Stimulated activated CD8-positive, alpha-beta memory T cell treated with anti-CD3 and anti-CD28 coated beads, Interleukin-2, amount 100 ng/mL, for 1 hour (primary cell): Measurements from ENCODE around the gene TTLL5.
A peak's percentile ranks its signal among the peaks of the same experiment; 100 is the strongest.
"Not testable (repeated sequence)": the region's sequence is repeated elsewhere in the genome, so short reads cannot be mapped to it uniquely, and the experiment has no call there.

ENCODE experiments used
- DNase-seq, 2 donors: peaks; one replicate each; pipeline ENCODE4 v3.0.0-alpha.2; 2020; ENCODE audit warnings: low read depth in 2 of 2

Gene TTLL5

GRCh38 chr14:75650253-75651058, 10.6 kb upstream of the TTLL5 start:
- no peak for DNase-seq

DNA sequence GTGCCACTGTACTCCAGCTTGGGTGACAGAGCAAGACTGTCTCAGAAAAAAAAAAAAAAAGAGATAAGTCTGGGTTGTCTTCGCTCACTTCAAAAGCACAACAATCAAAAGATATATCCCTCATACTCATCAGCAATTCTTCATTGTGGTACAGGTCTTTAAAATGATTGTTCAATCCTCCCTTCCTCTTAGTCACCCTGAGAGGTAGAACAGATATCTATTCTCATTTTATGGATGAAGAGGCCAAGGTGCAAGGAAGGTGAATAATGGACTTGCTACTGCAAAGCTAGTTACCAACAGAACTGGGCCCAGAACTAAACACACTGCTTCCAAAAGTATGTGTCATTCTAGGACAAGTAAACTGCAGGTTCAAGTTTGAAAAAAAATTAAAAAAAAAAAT, 7.5 kb upstream of the TTLL5 start:
- DNase-seq: no peak

DNA sequence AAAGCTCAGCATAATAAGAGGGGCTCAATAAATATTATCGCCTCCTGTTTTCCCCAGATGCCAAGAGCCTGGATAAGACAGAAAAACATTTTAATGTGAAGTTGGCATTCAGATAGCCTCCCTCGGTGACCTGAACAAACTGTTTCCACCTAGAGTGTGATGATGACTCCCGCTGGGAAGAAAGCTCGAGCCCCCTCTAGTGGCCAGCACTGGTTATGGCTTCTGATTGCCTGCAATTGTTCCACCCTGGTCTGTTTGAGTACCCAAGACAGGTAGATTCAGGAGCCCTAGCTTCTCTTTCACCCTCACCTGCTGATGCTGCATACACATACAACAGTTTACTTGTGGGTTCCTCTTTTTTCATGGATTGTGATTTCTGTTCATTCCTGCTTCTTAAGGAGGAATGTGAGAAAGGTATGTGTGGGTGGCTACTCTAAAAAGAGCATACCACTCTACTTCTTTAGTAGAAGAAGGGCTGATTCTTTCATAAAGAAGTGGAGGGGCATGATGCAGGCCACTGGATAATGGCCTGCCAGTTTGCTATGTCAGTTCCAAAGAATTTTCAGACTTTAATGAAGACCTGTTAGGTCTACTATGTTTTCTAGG, 6.8 kb upstream of the TTLL5 start:
- peak; percentile 63 to 69 for DNase-seq

DNA sequence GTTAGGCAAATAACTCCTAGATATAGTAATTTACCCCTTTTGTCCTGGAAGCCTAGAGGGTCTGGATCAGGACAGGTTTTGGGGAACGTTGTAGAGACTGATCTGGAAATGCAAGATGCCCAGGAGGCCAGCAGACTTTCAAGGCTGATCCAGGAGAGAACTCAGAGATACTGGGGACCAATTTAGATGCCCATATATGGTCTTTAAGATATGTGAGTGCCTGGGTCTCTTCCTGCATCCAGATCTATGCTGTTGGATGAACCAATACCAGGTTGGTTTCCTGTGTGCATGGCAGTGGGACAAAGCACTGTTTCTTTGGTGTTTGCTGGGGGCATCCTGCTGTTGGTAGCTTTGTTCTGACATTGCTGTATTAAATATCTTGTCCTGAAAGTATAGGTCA, 5.8 kb upstream of the TTLL5 start:
- DNase-seq: no peak

DNA sequence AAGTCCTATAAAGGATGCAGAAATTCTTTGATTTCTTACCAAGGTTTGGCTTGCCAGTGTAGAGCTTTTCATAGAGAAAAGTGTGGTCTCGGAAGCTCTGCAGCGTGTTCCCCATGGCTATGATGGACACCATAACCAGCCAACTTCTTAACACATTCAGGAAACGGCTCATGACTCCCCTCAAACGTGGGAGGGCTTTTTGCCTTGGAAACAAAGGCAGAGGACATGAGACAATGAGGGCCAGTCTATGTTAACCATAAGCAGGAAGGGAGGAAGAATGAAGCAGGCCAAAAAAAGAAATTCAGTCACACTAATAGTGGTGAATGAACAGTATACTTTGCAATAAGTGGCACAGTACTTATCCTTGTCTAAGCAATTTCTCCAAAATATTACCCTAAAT, 3.7 kb upstream of the TTLL5 start:
- no peak for DNase-seq

DNA sequence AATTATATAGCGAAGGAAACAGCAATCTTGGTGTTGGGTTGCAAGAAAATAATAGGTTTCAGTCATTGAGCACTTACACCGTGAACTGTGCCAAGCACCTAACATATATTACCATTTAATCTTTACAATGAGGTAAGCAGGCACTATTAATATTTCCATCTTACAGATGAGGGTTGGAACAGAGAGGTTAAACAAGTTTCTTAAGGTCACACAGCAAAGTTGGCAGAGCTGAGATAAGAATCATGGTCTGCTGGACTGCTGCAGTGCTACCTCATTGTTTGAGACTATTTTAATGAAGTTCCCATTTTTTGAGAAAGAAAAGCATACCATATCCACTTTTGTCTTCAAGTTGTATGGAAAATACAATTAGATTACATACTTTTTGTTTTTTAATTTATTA, 2.1 kb upstream of the TTLL5 start:
- DNase-seq: no peak

DNA sequence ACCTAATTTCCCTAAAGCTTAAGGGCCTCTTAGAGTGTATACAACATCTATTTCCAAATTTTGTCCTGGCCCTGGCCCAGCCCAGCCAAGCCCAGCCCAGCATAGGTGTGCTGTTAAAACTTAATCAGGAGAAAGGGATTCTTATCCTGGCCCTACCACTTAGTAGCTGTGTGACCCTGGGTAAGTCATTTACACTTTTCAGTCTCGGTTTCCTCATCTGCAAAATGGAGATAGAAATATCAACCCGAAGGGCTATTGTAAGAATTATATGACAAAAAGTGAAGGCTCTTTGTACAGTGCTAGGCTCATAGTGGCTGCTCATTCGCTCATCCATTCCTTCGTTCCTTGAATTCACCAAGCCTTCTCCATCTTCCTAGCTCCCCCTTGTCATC, 812 bp upstream of the TTLL5 start:
- no peak for DNase-seq

DNA sequence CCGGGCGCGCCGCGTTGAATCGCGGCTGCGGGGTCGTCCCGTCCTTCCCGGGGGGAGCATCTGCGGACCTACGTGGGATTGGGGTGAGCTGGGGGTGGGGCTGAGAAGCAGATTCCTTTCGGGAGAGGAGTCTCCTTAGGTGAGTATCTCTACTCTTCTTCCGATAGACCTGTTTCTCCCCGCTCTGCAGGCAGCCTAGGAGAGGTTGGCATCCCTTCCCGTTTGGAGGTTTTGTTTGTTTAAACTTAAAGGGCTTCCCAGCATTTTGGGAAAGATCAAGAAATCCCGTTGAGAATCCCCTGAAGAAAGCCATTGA, 411 bp downstream of the TTLL5 start:
- no peak for DNase-seq

- no peak for DNase-seq
Observed at GRCh38 chr14:75662966-75663365, 1.9 kb downstream of the TTLL5 start.

DNA sequence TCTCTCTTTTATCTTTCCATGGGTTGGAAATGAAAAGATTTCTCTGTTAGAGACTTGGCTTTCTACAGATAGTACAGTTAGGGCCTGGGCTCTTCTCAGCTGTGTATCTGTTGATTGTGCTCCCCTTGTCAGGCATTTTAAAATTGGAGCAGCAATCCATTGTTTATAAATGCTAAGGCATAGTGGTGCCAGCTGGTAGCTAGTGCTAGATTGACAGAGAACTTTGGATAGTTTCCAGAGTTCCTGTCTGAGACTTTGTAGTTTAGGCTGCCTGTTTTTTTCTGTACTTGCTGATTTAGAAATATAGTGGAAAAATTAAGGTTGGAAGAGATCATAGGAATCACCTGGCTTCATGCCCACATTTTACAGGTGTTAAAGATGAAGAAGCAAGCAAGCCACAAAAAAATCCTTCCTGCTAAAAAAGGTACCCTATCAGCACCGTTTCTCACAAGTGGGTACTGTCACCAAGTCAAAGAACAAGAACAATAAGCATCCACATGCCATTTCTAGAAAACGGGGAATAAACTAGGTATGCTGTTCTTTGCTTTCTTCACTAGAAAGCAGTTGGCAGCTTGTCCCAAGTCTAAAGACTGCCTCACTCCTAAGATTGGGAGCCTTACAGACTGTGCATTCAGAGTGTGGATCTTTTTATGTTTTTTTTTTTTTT, 6.2 kb downstream of the TTLL5 start:
- DNase-seq: no peak

GRCh38 chr14:75672605-75673192, 11.7 kb downstream of the TTLL5 start:
- DNase-seq: no peak

- DNase-seq: no peak
Observed at GRCh38 chr14:75673345-75674035, 12.4 kb downstream of the TTLL5 start.

- DNase-seq: no peak
Observed at GRCh38 chr14:75675265-75675960, 14.4 kb downstream of the TTLL5 start.

GRCh38 chr14:75685910-75686309, 24.9 kb downstream of the TTLL5 start:
- DNase-seq: no peak

DNA sequence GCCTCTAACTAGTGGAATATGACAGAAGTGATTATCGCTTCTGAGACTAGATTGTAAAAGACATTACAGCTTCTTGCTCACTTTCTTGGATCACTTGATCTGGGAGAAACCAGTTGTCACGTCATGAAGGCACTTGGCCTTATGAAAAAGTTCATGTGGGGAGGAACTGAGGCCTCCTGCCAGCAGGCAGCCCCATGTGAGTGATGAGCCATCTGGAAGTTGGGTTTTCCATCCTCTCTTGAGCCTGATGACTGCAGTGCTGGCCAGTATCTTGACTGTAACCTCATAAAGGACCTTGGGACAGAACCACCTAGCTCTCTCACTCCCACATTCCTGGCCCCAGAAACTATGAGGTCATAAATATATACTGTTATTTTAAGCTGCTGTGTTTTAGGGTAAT, 28.0 kb downstream of the TTLL5 start:
- DNase-seq: no peak

- DNase-seq: no peak
Observed at GRCh38 chr14:75690010-75690409, 29.0 kb downstream of the TTLL5 start.

GRCh38 chr14:75695025-75695424, 34.0 kb downstream of the TTLL5 start:
- not testable (repeated sequence) for DNase-seq

DNA sequence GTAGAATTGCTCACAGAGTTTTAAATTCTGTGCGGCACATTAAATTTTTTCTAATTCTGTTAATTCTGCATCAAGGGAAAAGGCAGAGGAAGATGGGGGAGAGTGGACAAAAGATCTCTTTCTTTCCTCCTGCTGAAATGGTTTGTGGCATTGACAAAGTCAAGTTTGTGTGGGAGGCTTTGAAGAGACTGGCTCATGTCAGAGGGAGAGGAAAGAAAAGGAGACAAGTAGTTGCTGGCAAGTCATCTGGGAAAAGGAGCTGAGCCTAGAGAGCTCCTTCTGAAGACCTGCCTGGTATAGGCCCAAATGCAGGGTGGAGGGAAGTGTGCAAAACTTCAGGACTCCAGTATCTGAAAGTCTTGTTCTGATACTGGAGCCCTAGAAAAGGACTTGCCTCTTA, 36.3 kb downstream of the TTLL5 start:
- no peak for DNase-seq

- no peak for DNase-seq
Observed at GRCh38 chr14:75697918-75698317, 36.9 kb downstream of the TTLL5 start.

GRCh38 chr14:75699331-75699730, 38.3 kb downstream of the TTLL5 start:
- no peak for DNase-seq

DNA sequence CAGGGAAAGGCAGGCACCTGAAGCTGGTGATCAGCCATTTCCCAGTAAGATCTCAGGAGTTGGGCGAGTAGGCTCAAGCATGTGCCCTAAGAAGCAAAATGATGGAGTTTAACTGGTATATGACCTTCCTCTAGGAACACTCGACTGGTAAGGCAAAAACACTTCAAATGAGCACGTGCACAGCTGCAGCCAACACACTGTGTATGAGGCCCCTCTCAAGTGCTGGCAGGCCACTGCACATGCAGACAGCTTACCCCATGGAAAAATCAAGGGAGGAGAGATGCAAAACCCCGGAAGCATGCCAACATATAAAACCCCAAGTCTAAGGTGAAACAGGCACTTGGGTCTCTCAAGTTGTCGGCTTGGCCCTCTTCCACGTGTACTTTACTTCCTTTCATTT, 39.2 kb downstream of the TTLL5 start:
- DNase-seq: no peak

GRCh38 chr14:75702122-75702521, 41.1 kb downstream of the TTLL5 start:
- no peak for DNase-seq
